WTC11 (cell line): ENCODE results near the gene SMYD5. TPM values are rescaled to one million over a fixed set of nuclear protein-coding genes. Genes with fewer than 3 reads are reported as not detected.

Source experiments
- ATAC-seq: fragments of 200-7000 bp; cut with Tn5 transposase; 2 replicates; pipeline ENCODE4 v1.10.0; 2021; ENCODE audit warnings: mild to moderate bottlenecking, moderate library complexity
- CTCF ChIA-PET: fragments of 300-600 bp; sonication (Branson Sonifier 250); formaldehyde crosslinking; loops from one replicate; lab custom pipeline; 2021; ENCODE audit warnings: antibody characterized with exemption; lab: Charles Lee
- POLR2A ChIA-PET: fragments of 350-600 bp; sonication (Branson Sonifier 250); formaldehyde crosslinking; loops from one replicate; lab custom pipeline; 2021; ENCODE audit warnings: antibody characterized with exemption; lab: Charles Lee
- DNase-seq: peaks from one replicate; pipeline ENCODE4 v3.0.0; 2021; ENCODE audit warnings: low spot score
- H3K27ac Mint-ChIP-seq: 2 replicates; pipeline ENCODE4 v1.8.0; 2021; ENCODE audit warnings: mixed read lengths
- H3K27me3 Mint-ChIP-seq: 2 replicates; pipeline ENCODE4 v1.8.0; 2021; ENCODE audit warnings: low read depth, mild to moderate bottlenecking, moderate library complexity, mixed read lengths
- H3K36me3 Mint-ChIP-seq: 2 replicates; pipeline ENCODE4 v1.8.0; 2021; ENCODE audit warnings: mixed read lengths
- H3K4me1 Mint-ChIP-seq: 2 replicates; pipeline ENCODE4 v1.8.0; 2022; ENCODE audit warnings: mixed read lengths
- H3K4me3 Mint-ChIP-seq: 2 replicates; pipeline ENCODE4 v1.8.0; 2021; ENCODE audit warnings: mild to moderate bottlenecking, moderate library complexity, mixed read lengths
- H3K9me3 Mint-ChIP-seq: 2 replicates; pipeline ENCODE4 v1.8.0; 2021; ENCODE audit warnings: mixed read lengths
- ATF2 ChIP-seq: sonication (generic); formaldehyde crosslinking; IDR thresholded peaks from 2 replicates; pipeline ENCODE4 v1.8.1; 2022; ENCODE audit warnings: low read depth, missing genetic modification reagents, borderline replicate concordance
- ATF6 ChIP-seq: sonication (generic); formaldehyde crosslinking; IDR thresholded peaks from 2 replicates; pipeline ENCODE4 v1.8.1; 2023; ENCODE audit warnings: mild to moderate bottlenecking, missing genetic modification reagents
- E2F1 ChIP-seq: sonication (generic); formaldehyde crosslinking; IDR thresholded peaks from 2 replicates; pipeline ENCODE4 v1.8.0; 2022; ENCODE audit warnings: mild to moderate bottlenecking, missing genetic modification reagents
- E2F4 ChIP-seq: sonication (generic); formaldehyde crosslinking; IDR thresholded peaks from 2 replicates; pipeline ENCODE4 v1.8.1; 2022; ENCODE audit warnings: low read depth, mild to moderate bottlenecking, moderate library complexity, missing genetic modification reagents, borderline replicate concordance
- FOXJ3 ChIP-seq: sonication (generic); formaldehyde crosslinking; IDR thresholded peaks from 2 replicates; pipeline ENCODE4 v1.9.0; 2021; ENCODE audit warnings: missing genetic modification reagents, mild to moderate bottlenecking, borderline replicate concordance
- MAX ChIP-seq: sonication (generic); formaldehyde crosslinking; IDR thresholded peaks from 2 replicates; pipeline ENCODE4 v1.8.0; 2022; ENCODE audit warnings: mild to moderate bottlenecking, missing genetic modification reagents
- MLX ChIP-seq: sonication (generic); formaldehyde crosslinking; IDR thresholded peaks from 2 replicates; pipeline ENCODE4 v1.8.1; 2023; ENCODE audit warnings: mild to moderate bottlenecking, missing genetic modification reagents, moderate library complexity
- NR3C1 ChIP-seq: sonication (generic); formaldehyde crosslinking; conservative IDR thresholded peaks from 2 replicates; pipeline ENCODE4 v1.8.1; 2023; ENCODE audit warnings: low read depth, mild to moderate bottlenecking, missing genetic modification reagents
- PRDM15 ChIP-seq: sonication (generic); formaldehyde crosslinking; IDR thresholded peaks from 2 replicates; pipeline ENCODE4 v1.8.0; 2022; ENCODE audit warnings: missing genetic modification reagents
- PRRX2 ChIP-seq: fragments of 250-450 bp; sonication (Bioruptor Pico); IDR thresholded peaks from 2 replicates; pipeline ENCODE4 v1.8.0; 2021; ENCODE audit warnings: mild to moderate bottlenecking
- SMAD3 ChIP-seq: sonication (generic); formaldehyde crosslinking; IDR thresholded peaks from 2 replicates; pipeline ENCODE4 v1.8.0; 2022; ENCODE audit warnings: missing genetic modification reagents, mild to moderate bottlenecking, borderline replicate concordance
- SP1 ChIP-seq: sonication (generic); formaldehyde crosslinking; conservative IDR thresholded peaks from 2 replicates; pipeline ENCODE4 v1.8.1; 2022; ENCODE audit warnings: missing genetic modification reagents
- TEAD1 ChIP-seq: sonication (generic); formaldehyde crosslinking; IDR thresholded peaks from 2 replicates; pipeline ENCODE4 v1.8.0; 2022; ENCODE audit warnings: mild to moderate bottlenecking, missing genetic modification reagents
- USF1 ChIP-seq: sonication (generic); formaldehyde crosslinking; IDR thresholded peaks from 2 replicates; pipeline ENCODE4 v1.8.0; 2022; ENCODE audit warnings: mild to moderate bottlenecking, missing genetic modification reagents
- ZMAT4 ChIP-seq: fragments of 250-450 bp; sonication (Bioruptor Pico); IDR thresholded peaks from 2 replicates; pipeline ENCODE4 v1.9.0; 2021; ENCODE audit warnings: mild to moderate bottlenecking
- ZNF219 ChIP-seq: sonication (generic); formaldehyde crosslinking; IDR thresholded peaks from 2 replicates; pipeline ENCODE4 v1.8.0; 2023; ENCODE audit warnings: missing genetic modification reagents, mild to moderate bottlenecking, borderline replicate concordance
- ZNF263 ChIP-seq: sonication (generic); formaldehyde crosslinking; IDR thresholded peaks from 2 replicates; pipeline ENCODE4 v1.8.1; 2022; ENCODE audit warnings: low read depth, mild to moderate bottlenecking, moderate library complexity, missing genetic modification reagents
- ZNF512 ChIP-seq: sonication (generic); formaldehyde crosslinking; IDR thresholded peaks from 2 replicates; pipeline ENCODE4 v1.8.1; 2022; ENCODE audit warnings: missing genetic modification reagents, borderline replicate concordance
- ZSCAN18 ChIP-seq: fragments of 250-450 bp; sonication (Bioruptor Pico); IDR thresholded peaks from 2 replicates; pipeline ENCODE4 v2.1.2; 2022; ENCODE audit warnings: mild to moderate bottlenecking, moderate library complexity
- total RNA-seq: library from RNA; stranded (reverse); gene quantifications from 3 replicates; pipeline ENCODE4 v1.2.3, GENCODE V29; 2021

SMYD5 gene
- total RNA-seq, 1 experiment from 2014 or later = 46.7 TPM

- no peak for ATAC-seq
- Mint-ChIP-seq H3K27me3 (no peaks in the 10 kb centered on the region), H3K9me3 (no peaks in the 10 kb centered on the region), H3K27ac (no peak overlapping the region), H3K36me3 (peaks cover 84% of the 10 kb centered on the region), H3K4me3 (no peak overlapping the region), H3K4me1 (no peaks in the 10 kb centered on the region)
- TF ChIP-seq ZSCAN18 (CRISPR knock-in tag) (no peak), ZNF263 (CRISPR knock-in tag) (no peak), PRRX2 (CRISPR knock-in tag) (no peak), ZNF219 (CRISPR knock-in tag) (no peak), E2F1 (CRISPR knock-in tag) (no peak), SP1 (no peak), MAX (no peak), PRDM15 (CRISPR knock-in tag) (no peak), ZMAT4 (CRISPR knock-in tag) (no peak), SMAD3 (CRISPR knock-in tag) (no peak), TEAD1 (CRISPR knock-in tag) (no peak), NR3C1 (no peak), FOXJ3 (no peak), USF1 (CRISPR knock-in tag) (no peak), ATF2 (no peak), MLX (no peak), ATF6 (CRISPR knock-in tag) (no peak), E2F4 (no peak), ZNF512 (CRISPR knock-in tag) (no peak)
- no peak for DNase-seq
- ChIA-PET CTCF (no interaction called here), POLR2A (interaction anchor here (0.6 to 1.8 kb wide), 2 partner anchors 15 to 215 kb away, joined by 7 read pairs; partner anchors contain the start of gene CCT7)
These were observed 35.6 kb downstream of the SMYD5 start for GRCh38 chr2:73249636-73250035.
